ENCODE measurements around the gene NDUFAF8.

The NDUFAF8 gene

DNA sequence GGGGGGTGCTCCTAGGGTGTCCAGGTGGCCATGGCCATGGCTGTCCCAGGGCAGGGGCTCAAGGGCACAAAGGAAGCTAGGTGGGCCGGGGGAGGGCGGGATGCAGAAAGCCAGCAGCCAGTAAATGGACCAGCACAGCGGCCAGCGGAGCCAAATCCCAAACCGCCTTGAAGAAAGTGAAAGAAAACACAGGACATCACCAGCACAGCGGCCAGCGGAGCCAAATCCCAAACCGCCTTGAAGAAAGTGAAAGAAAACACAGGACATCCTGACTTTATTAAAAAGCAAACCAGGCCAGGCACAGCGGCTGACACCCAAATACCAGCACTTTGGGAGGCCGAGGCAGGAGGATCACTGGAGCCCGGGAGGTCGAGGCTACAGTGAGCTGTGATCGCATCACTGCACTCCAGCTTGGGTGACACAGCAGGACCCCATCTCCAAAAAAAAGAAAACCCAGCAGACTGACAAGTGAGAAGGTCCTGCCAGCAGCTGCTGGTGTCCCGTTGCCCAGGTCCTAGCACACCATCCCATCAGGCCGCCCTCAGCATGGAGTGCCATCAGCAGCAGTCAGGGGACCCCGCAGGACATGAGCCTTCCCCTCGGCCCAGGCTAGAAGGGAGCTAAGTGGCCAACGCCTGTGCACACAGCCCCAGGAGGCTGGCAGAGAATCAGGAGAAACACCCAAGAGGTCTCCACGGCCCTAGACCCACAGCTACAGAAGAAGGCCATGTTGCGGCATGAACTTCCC lies 39.0 kb downstream of the NDUFAF8 start:
- no peak for DNase-seq

DNA sequence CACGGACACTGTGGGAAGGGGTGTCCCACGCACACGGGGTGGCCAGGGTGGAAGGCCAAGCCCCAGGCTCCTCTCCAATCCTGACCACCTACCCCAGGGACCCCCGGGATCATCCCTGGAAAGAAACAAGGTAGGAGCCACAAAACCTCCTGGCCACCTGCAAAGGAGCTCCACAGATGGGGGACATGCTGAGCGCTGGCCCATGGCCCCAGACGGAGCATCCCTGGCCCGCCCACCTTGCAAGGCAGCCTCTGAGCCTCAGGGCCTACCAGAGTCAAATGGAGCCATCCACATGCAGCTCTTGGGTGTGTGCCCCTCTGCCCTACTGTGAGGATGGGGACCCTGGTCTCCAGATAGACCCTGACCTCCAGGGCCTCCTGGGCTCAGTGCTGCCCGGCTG lies 39.7 kb downstream of the NDUFAF8 start:
- DNase-seq: no peak

DNA sequence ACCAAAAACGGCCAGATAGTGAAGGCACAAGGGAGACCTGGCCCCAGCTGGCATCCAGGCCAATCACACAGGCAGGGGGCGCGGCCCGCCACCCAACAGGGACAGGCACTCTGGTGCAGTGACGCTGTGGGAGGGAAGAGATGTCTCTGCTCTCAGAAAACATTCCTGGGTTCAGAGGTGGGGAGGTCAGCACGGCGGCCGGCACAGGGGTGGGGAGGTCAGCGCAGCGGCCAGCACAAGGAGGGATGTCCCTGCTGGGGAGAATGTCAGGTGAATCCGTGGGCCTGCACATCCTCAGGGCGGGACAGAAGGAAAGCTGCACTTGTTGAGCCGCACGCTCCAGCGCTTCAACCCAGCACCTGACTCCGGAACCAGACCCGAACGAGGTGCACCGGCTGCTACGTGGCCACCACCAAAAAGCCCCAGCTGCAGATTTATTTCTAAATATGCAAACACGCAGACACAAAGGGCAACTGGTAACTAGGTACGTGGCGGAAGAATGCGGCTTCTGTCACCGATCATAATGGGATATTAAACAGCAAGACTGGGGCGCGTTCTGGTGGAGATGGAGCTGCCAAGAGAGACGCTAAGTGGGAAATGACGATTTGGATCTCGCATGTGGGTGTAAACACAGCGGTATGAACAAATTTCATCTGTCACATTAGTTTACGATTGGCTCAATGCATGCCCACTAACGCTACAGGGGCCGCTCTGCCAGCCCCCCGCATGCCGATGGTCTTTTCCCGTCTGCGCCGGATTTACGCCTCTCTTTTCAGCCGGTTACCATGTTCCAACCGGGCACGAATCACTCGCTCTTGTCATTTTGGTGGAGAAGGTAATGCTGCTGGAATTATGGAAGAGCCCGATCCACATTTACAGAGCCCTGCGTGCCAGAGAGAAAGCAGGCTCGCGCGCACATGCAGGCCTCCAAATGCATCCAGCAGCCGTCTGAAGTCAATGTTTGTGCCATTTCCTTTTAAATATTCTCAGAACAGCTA lies 40.5 kb downstream of the NDUFAF8 start:
- no peak for DNase-seq

DNA sequence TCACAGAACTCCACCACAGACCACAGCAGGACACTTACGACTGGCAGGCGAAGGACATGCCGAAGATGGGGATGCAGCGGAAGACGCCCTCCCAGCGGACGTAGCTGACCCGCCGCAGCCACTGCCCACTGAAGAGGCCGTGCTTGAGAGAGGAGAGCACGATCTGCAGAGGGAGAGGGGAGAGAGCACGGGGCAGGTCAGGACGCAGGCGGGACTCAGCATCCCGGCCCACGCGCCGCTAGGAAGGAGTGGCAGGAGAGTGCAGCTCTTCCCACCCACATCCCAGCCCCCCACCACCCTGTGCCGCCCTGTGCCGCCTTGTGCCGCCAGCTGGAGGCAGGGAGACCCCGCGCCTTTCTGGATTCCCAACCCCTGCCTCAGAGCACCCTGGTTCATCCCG lies 41.5 kb downstream of the NDUFAF8 start:
- DNase-seq: no peak

DNA sequence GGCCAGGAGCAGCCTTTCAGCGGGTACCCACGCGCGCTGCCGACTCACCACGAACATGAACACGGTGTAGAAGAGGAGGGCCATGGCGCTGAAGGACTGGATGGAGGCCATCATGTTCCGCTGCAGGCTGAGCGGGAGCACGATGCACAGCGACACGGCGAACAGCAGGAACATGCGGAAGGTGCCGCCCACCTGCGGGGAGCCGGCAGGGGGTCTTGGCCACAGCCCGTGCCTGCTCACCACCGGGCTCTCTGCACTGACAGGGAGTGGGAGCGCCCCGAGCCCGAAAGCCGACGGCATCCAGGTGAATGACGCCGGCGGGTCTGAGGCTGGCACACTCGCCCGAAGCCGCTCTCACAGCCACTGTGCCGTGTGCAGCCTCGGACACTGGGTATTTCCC lies 43.0 kb downstream of the NDUFAF8 start:
- no peak for DNase-seq

DNA sequence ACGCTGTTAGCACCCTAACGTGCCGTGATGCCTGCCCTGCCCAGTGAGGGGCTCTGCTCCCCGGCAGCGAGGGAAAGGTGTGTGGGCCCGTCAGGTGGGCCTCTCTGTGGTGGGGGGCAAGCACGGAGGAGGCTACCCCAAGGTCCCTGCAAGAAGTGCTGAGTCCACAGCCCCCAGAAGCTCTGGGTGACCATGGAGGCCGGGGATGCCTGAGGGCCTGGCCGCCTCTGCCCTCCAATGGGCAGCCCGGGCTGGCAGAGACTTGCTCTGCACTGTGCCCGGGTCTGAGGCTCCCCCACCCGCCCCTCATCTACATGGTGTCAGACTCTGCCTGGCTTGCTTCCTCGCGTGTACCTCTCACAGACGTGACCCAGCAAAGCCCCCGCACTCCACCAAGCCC lies 43.8 kb downstream of the NDUFAF8 start:
- no peak for DNase-seq

DNA sequence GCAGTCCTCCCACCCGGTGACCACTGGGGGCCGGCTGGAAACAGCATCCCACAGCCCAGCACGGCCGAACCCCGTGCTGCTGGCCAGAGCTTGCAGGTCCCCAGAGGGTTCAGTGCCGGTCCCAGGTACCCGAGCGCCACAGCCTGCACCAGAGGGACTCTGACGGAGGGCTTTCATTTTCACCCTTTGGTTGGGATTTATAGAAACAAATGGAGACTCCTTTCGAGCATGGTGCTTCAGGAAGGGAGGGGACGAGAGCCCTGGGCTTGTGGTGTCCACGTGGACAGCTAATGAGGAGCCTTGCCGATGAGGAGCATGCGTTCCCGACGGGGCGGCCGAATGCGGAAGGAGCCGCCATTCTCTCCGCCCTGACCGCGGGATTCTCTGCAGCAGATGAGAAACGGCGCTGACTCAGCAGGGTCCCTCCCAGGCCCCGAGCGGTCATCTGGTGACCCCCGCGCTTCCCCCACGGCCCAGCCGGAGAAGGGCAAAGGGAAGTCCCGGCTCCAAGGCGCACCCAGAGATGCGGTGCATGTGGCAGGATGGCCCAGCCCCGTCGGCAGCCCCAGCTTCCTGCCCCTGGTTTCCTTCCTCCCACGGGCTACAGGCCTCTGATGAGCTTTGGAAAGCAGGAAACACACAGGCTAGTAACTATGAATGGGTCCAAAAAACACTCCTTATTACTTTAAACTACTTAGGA lies 46.2 kb downstream of the NDUFAF8 start:
- DNase-seq: no peak

DNA sequence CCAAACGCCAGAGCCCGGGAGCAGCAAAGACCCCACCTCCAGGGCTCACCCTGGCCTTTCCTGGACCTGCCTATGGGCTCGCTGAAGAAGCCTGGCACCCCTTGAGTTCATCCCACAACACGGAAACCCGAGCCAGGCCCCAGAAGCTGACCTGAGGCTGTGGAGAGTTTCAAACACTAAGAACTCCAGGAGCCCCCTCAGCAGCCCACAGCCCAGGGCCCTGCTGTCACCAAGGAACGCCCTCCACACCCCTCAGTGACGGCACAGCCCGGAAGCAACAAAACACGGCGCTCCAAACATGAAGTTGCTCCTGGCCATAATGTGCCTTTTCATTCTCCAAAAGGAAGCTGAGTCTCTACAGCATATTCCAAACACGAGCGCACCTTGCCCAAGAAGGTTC lies 46.8 kb downstream of the NDUFAF8 start:
- DNase-seq: no peak

DNA sequence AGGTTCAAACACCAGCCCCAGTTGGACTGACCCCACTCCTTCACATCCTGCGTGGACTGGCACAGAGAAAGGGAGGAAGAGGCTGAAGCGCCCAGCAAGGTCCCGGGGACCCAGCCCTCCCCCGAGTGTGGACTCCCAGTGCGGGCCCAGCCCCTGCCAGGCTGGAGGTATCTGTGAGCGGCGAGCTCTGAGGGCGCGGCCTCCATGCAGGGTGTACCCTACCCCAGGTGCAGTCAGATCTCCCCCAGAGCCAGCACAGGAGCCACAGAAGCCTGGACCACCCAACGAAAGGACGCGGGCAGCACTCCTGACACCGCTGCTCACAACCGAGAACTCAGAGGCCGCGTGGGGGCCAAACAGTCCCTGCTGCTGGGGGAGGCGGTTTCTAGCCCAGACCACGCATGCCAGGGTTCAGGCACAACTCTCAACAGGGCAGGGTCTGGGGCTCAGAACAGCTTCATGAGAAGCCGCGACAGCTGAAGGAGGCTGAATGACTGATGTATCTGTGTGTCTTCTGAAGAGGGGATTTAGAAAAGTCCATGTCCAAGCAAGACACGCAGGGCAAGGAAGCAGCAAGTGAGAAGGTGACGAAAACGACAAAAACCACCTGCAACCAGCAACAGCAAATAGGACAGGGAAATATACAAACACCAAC lies 47.5 kb downstream of the NDUFAF8 start:
- DNase-seq: no peak

DNA sequence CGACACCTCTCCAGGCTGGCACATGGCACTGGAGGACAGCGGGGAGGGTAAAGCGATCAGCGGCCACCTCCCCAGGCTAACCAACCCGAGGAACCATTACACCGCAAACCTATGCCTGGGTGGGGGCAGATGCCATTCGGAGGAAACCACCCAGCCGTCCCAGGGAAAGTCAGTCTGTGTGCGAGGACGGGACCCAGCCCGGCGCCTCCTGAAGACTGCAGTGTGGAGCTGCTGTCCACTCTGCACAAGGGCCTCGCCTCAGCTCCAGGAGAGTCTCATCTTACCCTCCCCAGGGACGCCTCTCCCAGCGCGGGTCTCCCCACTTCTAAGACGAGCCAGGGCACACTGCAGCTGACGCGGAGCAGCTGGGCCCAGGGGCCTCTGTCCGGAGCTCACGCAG lies 48.0 kb downstream of the NDUFAF8 start:
- DNase-seq: no peak

DNA sequence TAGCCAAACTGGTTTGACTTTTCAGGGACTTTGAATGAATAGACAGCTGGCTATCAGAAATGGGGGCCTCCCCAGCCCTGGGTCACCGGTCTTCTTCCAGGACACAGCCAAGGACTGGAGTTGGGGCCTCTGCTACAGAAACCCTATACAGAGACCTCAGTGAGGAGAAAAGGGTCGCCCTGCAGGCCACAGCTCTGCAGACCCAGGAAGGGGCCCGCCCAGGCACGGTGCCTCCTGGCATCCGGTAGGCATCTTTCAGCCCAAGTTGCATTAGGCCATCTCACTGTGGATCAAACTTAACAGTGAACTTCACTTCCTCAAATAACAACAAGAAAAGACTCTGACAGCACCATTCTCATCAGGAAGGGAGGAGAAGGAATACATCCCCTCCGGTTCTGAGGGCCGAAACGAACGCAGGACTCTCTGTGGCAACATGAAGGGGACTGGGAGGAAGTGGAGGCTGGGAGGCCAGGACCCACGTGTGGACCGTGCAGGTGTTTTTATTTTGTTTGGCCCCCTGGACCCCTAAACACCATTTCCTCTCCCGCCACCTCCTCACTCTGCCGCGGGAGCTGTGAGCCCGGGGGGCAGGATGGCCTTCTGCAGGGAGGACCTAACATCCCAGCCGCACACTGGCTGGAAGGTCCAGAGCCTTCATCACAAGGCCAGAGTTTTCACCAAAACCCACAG lies 48.8 kb downstream of the NDUFAF8 start:
- no peak for DNase-seq

DNA sequence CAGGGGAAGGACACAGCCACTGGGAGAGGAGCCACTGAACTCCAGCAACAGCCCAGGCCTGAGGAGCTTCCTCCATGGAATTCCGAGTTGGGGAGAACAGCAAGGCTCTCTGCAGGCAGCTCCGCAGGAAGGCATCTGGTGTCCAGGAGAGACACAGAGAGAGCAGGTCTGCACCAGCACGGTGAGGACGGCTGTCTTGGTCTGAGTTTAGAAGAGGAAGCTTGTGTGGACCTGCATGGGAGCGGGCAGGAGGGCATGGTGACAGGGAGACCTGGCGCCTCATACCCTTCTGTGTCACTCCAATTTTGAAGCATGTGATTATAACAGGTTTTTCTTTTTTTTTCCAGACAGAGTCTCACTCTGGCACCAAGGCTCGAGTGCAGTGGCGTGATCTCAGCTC lies 49.6 kb downstream of the NDUFAF8 start:
- DNase-seq: no peak

DNA sequence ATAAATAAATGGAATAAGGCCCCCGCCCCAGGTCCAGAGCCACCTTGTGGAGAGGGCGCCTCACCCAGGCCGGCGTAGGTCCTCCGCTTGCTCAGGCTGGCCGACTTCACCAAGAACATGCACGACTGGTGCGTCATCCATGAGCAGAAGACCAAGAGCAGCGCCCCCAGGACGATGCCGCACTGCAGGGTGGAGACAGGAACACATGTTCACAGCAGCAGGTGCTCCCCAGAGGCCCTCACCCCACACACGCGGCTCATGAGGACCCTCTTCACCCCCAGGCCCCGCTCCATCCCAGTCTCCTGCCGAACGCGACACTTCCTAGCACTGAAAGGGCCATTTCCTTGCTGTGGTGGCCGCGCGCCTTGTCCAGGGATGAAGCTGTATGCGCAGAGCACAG lies 50.5 kb downstream of the NDUFAF8 start:
- DNase-seq: no peak

DNA sequence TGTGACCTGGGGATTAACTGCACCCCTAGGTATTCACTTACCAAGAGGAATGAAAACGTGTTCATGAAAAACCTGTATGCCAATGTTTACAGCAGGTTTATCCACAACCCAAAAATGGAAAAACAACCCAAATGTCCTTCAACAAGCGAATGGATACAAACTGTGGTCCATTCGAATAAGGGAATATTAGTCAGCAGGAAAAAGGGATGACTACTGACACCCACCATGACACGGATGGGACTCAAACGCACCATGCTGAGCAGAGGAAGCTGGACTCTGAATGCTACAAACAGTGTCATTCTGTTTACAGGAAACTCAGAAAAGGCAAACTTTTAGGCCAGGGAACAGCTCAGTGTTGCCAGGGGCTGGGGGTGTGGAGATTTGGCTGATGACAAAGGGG lies 51.1 kb downstream of the NDUFAF8 start:
- no peak for DNase-seq

Measured in NCI-H524 (cell line).